Measurements from ENCODE around the gene CTRB2.

CTRB2 gene

DNA sequence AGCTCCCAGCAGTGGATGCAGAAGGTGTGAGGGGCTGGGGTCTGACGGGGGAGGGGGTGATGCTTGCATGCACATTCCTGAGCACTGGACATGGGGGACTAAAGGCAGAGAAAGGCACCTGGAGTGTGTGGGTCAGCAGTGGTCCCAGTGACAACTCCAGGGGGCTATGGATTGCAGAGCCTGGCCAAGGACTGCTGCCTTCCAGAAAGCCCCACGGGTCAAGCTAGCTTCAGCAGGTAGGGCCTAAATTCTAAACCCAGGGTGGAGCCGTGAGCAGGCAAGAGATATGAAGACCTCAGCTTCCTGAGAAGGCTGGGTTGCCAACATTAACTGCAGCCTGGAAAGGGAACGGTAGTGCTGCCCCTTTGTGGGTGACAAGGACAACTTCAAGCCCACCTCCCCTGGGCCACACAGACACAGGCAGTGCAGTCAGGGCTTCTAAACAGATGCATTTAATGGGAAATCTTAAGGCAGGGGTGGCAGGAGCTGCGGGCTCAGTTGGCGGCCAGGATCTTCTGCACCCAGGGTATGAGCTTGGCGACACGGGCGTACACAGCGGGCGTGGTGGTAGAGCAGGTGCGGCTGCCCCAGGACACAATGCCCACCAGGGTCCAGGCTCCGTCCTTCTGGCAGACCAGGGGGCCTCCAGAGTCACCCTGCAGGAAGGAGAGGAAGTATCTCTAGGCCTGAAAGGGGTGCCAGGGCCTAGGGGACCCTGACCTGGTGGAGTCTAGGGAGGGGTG lies 3.1 kb downstream of the CTRB2 start:
- no peak for DNase-seq

DNA sequence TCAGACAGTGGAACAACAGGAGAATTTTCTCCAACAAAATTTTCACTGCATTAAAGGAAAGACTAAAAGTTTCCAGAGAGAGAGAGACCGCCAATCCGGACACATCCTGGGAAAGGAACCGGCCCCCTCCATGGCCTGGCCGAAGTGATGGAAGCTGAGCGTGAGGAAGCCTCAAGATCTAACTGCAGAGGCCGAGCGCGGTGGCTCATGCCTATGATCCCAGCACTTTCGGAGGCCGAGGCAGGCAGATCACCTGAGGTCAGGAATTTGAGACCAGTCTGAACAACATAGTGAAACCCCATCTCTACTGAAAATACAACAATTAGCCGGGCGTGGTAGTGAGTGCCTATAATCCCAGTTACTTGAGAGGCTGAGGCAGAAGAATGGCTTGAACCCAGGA lies 3.9 kb downstream of the CTRB2 start:
- no peak for DNase-seq

DNA sequence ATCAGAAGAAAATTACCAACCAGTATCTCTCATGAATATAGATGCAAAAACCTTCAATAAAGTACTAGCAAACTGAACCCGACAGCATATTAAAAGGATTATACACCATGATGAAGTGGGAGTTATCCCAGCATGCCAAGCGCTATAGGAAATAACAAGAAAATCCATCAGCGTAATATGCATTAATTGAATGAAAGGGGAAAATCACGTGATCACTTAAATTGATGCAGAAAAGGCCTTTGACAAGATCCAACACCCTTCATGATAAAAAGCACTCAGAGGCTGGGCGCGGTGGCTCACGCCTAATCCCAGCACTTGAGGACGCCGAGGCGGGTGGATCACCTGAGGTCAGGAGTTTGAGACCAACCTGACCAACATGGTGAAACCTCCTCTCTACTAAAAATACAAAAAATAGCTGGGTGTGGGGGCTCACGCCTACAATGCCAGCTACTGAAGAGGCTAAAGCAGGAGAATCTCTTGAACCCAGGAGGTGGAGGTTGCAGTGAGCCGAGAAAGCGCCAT lies 4.8 kb downstream of the CTRB2 start:
- DNase-seq = no peak

DNA sequence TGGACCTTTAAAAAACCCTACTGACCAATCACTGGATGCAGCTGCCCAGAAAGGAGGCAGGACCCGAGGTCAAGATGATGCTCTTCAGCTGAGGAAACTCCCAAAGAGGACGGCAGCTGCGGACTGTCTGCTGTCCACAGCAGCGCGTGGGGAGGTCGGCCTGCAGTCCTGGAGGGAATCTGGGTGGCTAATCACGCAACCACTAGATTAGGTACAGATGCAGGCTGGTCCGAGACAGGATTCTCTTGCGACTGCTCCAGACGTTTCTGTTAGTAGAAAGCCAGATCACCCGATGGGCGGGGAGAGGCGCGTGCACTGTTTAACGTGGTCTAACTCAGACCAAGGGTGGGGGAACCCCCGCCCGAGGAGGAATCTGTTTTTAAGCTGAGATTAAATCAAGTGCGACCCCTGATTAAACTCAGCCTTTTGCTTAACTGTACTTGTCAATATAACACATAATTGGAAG lies 8.8 kb downstream of the CTRB2 start:
- DNase-seq = no peak

DNA sequence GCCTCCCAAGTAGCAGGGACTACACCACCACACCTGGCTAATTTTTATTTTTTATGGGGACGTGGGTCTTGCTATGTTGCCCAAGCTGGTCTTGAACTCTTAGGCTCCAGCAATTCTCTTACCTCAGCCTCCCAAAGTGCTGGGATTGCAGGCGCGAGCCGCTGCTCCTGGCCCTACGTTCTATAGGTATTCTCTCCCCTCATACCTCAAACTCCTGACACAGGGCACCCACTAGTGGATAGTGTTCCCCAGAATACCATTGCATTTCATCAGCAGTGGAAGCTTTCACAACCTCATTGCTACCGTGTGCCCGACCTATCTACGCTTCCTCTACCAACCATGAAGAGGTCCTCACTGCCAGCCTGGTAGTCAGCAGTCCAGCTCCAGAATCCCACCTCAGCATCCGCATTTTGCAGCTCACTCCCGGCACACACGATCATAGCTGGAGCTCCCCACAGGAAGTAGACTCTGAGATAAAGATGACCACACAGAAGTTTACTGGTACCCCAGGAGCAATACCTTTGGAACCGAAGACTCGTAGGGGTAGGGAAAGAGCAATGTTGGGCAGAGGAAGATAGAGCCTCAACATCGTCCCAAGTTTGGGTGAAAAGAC lies 9.3 kb downstream of the CTRB2 start:
- DNase-seq = no peak

DNA sequence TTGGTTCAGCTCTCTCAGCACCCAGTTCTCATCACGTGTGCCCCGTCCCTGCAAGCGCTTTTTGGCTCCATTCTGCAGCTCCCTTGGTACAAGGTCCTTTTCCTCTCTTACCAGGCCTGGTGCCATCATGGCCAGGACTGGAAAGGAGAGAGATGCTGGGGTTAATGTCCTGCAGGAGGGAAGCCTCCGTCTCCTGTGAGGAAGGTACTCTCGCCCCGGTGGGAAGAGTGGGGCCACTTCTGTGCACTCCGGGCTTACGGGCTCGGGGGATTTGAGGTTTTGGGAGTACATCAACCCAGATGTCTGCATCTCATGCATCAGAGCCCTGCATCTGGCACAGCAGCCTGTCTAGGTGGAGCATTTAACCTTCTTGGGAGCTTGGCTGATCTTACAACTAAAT lies 10.1 kb downstream of the CTRB2 start:
- DNase-seq = no peak

DNA sequence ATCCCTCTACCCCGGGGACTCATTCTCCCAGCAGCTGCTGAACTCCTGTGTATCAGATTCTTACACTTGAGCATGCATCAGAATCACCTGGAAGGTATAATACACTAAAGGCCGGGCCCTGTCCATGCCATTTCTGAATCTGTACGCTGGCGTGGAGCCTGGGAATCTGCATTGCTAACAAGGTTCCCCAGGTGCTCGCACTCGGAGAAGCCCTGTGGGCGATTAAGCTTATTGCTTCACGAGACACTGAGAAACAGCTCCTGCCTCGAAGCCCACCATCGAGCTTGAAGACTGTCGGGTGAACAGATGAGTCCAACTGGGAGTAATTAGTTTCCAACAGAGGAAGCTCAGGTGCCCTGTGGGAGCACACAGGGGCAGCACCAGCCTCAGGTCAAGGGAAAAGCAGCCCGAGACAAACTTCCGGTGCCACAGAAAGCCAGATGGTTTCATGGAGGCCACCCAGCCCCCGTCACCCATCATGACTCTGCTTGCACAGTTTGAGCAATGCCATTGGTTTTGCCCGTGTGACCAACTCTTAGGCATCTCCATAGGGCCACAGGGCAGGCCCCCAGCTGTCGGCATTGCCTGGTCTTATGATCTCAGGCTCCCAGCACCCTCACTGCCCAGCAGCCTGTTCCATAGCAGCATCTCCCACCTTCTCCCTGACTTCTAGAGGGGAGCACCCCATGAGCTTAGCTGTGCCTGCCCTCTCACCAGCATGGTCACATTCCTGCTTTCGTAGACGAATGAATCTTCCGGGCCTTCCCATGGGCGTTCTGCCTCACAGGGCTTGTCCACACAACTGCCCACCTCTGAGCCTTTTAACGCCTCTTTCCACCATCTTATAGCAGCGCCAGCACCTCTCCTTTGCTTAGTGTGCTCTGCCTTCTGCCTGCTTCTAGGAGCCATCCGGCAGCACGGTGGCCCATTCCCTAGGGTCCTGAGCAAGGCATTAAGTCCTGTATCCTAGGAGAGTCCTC lies 10.9 kb downstream of the CTRB2 start:
- no peak for DNase-seq

DNA sequence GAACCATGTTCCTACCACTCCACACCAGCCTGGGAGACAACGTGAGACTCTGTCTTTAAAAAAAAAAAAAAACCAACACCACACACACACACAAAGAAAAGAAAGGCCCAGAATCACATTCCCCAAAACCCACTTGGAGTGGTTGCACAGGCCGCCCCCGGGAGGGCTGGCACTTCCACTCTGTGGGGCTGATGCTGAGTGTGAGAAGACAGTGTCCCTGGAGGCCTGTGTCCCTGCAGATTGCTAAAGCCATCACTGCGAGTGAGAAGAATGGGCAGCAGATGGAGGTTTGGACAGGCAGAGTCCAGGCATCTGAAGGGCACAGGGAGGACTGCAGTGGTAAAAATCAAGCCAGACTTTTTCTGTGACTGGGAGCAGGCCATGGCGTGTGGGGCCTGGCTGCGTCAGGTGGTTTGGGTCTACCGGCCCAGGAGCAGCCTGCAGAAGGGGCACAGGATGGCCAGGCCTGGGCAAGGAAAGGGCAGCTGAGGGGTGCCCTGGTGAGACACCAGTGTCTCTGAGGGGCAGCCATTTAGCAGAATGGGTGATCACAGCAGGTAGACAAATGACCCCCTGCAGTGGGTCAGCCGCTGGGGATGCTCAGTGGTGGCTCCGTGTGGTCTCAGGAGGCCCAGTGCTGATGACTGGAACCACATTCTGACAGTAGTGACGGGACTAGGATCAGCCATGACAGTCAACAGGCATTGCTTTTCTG lies 13.1 kb downstream of the CTRB2 start:
- DNase-seq = no peak

DNA sequence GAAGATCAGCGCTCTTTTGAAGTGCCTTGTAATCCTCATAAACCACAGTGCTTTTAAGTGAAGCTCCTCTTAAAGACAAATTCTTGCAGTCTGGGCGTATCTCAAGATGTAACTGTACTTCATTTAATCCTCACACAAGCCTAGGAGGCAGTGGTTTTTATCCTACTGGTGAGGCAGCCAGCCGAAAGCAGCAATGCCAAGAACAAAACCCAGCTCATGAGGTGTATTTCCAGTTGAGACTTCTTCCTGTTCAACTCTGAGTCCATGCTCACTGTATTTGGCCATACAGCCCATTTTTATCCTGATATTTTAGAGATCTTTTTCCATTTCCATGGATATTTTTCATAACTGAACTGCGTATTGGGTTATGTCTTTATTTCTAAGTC lies 13.7 kb downstream of the CTRB2 start:
- DNase-seq = no peak

DNA sequence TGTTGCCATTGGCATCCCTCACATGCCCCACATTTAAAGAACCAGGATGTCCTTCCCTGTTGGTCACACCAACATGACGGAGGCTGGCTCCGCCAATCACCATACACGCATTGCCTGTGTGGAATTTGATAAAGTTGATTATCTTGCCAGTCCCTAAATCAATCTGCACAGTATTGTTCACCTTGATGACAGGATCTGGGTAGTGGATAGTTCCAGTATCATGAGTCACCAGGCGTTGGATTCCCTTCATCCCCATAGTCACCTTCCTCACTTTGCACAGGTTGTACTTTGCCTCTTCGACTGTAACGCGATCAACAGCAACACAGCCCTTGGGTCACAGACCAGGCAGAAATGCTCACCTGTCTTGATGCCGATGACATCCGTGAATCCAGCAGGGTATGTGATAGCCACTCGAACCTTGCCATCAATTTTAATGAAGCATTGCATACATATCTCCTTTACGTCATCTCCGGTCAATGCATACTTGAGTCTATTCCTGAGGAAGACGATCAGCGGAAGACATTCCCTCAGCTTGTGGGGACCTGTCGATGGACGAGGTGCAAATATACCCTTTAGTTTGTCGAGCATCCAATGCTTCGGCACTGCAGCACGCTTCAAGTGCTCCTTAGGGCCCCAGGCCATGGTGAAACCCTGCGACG lies 14.2 kb downstream of the CTRB2 start:
- no peak for DNase-seq

DNA sequence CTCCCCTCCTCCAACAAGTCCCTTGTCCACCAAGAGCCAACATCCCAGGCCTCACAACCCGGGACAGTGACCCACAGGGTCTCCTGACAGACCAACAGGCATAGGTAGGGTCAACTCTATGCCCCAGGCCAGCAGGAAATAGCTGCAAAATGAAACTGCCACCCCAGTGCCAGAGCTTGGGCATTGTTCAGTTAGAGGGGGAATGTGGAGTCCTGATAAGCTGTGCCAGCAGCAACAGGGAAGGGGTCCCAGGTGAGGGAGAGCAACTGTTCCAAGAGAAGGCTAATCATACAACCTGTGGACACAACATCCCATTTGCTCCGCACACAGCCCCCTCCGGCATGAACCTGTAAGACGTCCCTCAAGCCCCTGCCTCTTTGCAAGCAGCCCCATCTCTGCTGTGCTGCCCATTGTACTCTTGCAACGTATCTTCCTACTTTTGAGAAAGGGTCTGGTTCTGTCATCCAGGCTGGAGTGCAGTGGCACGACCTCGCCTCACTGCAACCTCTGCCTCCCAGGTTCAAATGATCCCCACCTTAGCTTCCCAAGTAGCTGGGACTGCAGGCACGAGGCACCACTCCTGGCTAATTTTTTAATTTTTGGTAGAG lies 17.2 kb downstream of the CTRB2 start:
- no peak for DNase-seq

DNA sequence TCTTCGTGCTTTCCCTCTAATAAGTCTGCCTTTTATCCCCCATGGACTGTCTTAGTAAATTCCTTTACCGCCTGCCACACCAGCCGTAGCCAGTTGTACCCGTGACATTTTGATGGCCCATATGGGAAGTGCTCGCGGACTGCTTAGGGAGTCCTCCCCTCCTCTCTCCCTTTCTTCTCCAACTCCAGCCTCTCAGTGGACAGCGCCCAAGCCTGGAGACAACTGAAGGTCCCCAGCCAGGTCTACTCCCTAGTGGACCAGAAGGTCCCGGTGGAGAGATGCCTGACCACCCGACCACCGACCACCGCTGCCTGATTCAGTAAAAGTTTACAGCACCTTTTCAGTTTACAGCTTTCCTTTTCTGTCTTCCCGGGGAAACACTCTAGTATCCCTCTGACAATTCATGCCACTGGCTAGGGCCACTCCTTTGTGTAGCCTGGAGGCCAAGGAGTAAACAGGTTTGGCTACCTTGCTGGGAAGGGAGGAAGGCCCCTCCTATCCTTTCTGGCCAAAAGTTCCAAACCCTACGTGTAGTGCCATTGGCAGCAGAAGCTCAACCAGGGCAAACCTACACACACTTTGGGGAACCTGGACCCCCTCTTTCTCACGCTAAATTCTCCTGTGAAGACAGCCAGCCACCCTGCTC lies 18.0 kb downstream of the CTRB2 start:
- DNase-seq = no peak

DNA sequence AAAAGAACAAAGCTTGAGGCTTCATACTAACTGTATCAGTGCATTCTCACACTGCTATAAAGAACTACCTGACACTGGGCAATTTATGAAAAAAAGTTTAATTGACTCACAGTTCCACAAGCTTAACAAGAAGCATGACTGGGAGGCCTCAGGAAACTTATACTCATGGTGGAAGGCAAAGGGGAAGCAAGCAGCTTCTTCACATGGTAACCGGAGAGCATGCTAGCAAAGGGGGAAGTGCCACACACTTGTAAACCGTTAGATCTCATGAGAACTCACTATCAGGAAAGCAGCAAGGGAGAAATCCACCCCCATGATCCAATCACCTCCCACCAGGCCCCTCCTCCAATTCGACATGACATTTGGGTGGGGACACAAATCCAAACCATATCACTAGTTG lies 25.3 kb downstream of the CTRB2 start:
- DNase-seq = peak; percentile 19 to 27 (median 20)

DNA sequence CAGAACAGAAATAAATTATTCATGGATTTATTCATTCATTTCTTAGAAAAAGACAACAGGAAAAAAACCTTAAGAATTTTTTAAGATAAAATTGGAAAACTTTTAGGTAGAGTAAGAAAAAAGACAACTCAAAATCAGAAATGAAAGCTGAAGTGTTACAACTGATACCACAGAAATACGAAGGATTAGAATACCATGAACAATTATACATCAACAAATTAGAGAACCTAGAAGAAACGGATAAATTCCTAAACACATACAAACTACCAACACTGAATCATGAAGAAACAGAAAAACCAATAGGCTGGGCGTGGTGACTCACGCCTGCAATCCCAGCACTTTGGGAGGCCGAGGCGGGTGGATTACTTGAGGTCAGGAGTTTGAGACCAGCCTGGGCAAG lies 27.8 kb downstream of the CTRB2 start:
- DNase-seq = no peak

DNA sequence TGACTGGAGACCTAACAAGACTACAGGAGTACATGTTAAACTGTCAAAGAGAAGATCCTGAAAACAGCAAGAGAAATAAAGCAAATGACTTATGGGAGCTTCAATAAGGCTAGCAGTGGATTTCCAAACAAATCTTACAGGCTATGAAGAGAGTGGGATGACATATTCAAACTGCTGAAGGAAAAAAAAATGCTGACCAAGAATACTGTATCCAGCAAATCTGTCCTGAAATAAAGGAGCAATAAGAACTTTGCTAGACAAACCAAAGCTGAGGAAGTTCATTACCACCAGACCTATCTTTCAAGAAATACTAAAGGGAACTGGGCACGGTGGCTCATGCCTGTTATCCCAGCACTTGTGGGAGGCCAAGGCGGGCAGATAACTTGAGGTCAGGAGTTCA lies 30.0 kb downstream of the CTRB2 start:
- no peak for DNase-seq

DNA sequence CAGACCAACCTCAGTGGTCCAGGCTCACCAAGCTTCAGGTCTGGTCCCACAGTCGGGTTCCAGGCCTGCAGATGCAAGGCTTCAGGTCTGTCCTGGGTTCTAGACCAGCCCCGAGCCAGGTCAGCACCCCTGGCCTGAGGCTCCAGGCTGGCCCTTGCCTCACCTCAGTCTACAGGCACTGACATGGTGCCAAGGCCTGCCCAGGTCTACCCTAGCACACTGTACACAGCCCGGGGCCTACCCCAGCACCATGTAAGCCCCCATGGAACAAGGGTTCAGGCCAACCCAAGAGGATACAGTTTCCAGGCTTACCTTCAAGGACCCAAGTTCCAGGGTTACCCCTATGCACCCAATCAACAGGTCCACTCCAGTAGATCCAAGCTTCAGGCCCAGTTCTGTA lies 31.9 kb downstream of the CTRB2 start:
- no peak for DNase-seq

DNA sequence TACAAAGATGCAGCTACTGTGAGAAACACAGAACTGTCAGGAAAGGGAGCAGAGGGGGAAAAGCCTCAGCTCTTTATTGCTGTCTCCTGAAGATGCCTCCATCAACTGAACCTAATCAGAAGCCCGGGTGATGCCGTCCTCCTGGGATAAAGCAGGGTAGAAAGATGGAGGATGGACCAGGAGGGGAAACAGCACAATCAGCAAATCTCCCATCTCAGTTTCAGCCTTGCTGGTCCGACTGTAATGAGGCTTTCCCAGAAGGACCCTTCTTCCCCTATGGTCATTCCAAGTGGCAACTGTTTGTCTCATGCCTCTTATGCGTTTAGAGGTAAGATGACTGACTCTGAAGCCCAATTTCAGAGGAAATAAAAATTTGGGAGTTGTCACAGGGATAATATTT lies 34.4 kb downstream of the CTRB2 start:
- DNase-seq = no peak

DNA sequence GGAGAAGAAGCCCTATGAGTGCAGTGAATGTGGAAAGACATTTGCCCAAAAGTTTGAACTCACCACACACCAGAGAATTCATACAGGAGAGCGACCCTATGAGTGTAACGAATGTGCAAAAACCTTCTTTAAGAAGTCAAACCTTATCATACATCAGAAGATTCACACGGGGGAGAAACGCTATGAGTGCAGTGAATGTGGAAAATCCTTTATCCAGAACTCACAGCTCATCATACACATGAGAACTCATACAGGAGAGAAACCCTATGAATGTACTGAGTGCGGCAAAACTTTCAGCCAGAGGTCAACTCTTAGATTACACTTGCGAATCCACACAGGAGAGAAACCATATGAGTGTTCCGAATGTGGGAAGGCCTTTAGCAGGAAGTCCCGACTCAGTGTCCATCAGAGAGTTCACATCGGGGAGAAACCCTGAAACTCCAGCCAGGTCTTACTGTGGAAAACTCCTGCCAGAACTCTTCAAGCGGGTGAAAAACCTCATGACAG lies 37.0 kb downstream of the CTRB2 start:
- no peak for DNase-seq

DNA sequence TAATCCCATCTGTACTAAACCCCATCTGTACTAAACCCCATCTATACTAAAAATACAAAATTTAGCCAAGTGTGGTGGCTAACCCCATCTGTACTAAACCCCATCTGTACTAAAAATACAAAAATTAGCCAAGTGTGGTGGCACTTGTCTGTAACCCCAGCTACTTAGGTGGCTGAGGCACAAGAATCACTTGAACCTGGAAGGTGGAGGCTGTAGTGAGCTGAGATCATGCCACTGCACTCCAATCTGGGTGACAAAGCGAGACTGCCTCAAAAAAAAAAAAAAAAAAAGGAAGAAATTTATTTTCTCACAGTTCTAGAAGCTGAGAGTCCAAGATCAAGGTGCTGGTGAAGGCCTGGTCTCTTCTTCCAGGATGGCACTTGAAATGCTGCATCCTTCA lies 46.6 kb downstream of the CTRB2 start:
- no peak for DNase-seq
